ENCODE results near the gene IL9.

The IL9 gene

GRCh38 chr5:135916638-135917263, 21.1 kb upstream of the IL9 start:
- no peak for DNase-seq (ENCODE audit: low read depth)
- H3K4me3 ChIP-seq (ENCODE audit: low read depth, low read length) = no peak overlapping the region
- TF ChIP-seq CTCF (IDR thresholded peaks at IDR 0.05; ENCODE audit: low read depth, low read length) (no peak), MYC (IDR thresholded peaks at IDR 0.05; ENCODE audit: low read depth, low read length) (no peak), MAX (IDR thresholded peaks at IDR 0.05; ENCODE audit: low read depth, low read length) (no peak), POLR2A (IDR thresholded peaks at IDR 0.05; ENCODE audit: extremely low read depth, insufficient read length) (no peak)

- TF ChIP-seq MAX (IDR thresholded peaks at IDR 0.05; ENCODE audit: low read depth, low read length) (no peak), MYC (IDR thresholded peaks at IDR 0.05; ENCODE audit: low read depth, low read length) (no peak), CTCF (IDR thresholded peaks at IDR 0.05; ENCODE audit: low read depth, low read length) (no peak), POLR2A (IDR thresholded peaks at IDR 0.05; ENCODE audit: extremely low read depth, insufficient read length) (no peak)
- no peak for DNase-seq (ENCODE audit: low read depth)
- no peak overlapping the region for H3K4me3 ChIP-seq (ENCODE audit: low read depth, low read length)
Measured at GRCh38 chr5:135915466-135916001, 19.9 kb upstream of the IL9 start.

GRCh38 chr5:135913713-135914626, 18.3 kb upstream of the IL9 start:
- H3K4me3 ChIP-seq (ENCODE audit: low read depth, low read length) = no peak overlapping the region
- TF ChIP-seq MYC (IDR thresholded peaks at IDR 0.05; ENCODE audit: low read depth, low read length) (no peak), MAX (IDR thresholded peaks at IDR 0.05; ENCODE audit: low read depth, low read length) (no peak), POLR2A (IDR thresholded peaks at IDR 0.05; ENCODE audit: extremely low read depth, insufficient read length) (no peak), CTCF (IDR thresholded peaks at IDR 0.05; ENCODE audit: low read depth, low read length) (no peak)
- no peak for DNase-seq (ENCODE audit: low read depth)

GRCh38 chr5:135905144-135905543, 9.5 kb upstream of the IL9 start:
- TF ChIP-seq POLR2A (IDR thresholded peaks at IDR 0.05; ENCODE audit: extremely low read depth, insufficient read length) (no peak), MAX (IDR thresholded peaks at IDR 0.05; ENCODE audit: low read depth, low read length) (no peak), CTCF (IDR thresholded peaks at IDR 0.05; ENCODE audit: low read depth, low read length) (no peak), MYC (IDR thresholded peaks at IDR 0.05; ENCODE audit: low read depth, low read length) (no peak)
- no peak for DNase-seq (ENCODE audit: low read depth)
- H3K4me3 ChIP-seq (ENCODE audit: low read depth, low read length) = no peak overlapping the region

GRCh38 chr5:135901633-135902032, 6.0 kb upstream of the IL9 start:
- H3K4me3 ChIP-seq (ENCODE audit: low read depth, low read length) = no peak overlapping the region
- no peak for TF ChIP-seq MYC (IDR thresholded peaks at IDR 0.05; ENCODE audit: low read depth, low read length)
- TF ChIP-seq MAX (IDR thresholded peaks at IDR 0.05; ENCODE audit: low read depth, low read length) = no peak
- no peak for TF ChIP-seq CTCF (IDR thresholded peaks at IDR 0.05; ENCODE audit: low read depth, low read length)
- no peak for TF ChIP-seq POLR2A (IDR thresholded peaks at IDR 0.05; ENCODE audit: extremely low read depth, insufficient read length)
- no peak for DNase-seq (ENCODE audit: low read depth)

Measured in NB4 (cell line).